Endothelial cell of umbilical vein (primary cell): ENCODE measurements around the gene SHC4. TPM values are rescaled to one million over a fixed set of nuclear protein-coding genes. Genes with fewer than 3 reads are reported as not detected.

Source experiments
- BruUV-seq: library from RNA; stranded (reverse); fragments of 400-500 nt; replicated peaks from 2 replicates; lab custom pipeline; 2021; lab: Mats Ljungman, UMichigan
- CTCF ChIA-PET: fragments of 300-600, 350-600 bp; sonication (Branson Sonifier 250); formaldehyde crosslinking; loops from one replicate; lab custom pipeline; 2021; ENCODE audit warnings: antibody characterized with exemption, inconsistent platforms; lab: Charles Lee
- POLR2A ChIA-PET: fragments of 300-600, 350-600 bp; sonication (Branson Sonifier 250); formaldehyde crosslinking; loops from one replicate; lab custom pipeline; 2021; ENCODE audit warnings: antibody characterized with exemption, inconsistent platforms; lab: Charles Lee
- DNase-seq: peaks from one replicate; pipeline ENCODE4 v3.0.0-alpha.2; 2011; ENCODE audit warnings: low read depth, low spot score
- FAIRE-seq: peaks from 2 replicates; lab custom pipeline; 2011; peaks lifted over from hg19 to GRCh38; lab: Jason Lieb, UNC
- H2AFZ ChIP-seq: 2 replicates; pipeline ENCODE4 v1.6.0; 2012; ENCODE audit warnings: low read depth, low read length, control low read depth, inconsistent platforms
- H3K27ac ChIP-seq: 2 replicates; pipeline ENCODE4 v1.5.1; 2011; ENCODE audit warnings: low read depth, mild to moderate bottlenecking, control low read depth, low read length, moderate library complexity; ENCODE audit not compliant: insufficient read depth
- H3K27me3 ChIP-seq, 2 experiments: 2 replicates each; pipeline versions ENCODE4 v1.6.0 to v1.6.1; 2011; ENCODE audit warnings: low read length in 2 of 2, mixed read lengths in 1 of 2; ENCODE audit not compliant: control insufficient read depth in 2 of 2, insufficient read depth in 2 of 2
- H3K36me3 ChIP-seq, 2 experiments: 2 replicates in 1 of 2; 3 replicates in 1 of 2; pipeline ENCODE4 v1.5.1; 2011; ENCODE audit warnings: low read length in 2 of 2, mild to moderate bottlenecking in 1 of 2, moderate library complexity in 1 of 2; ENCODE audit not compliant: control insufficient read depth in 2 of 2, insufficient read depth in 2 of 2; ENCODE audit errors: extremely low read depth in 1 of 2
- H3K4me1 ChIP-seq: 3 replicates; pipeline ENCODE4 v1.5.1; 2011; ENCODE audit warnings: mild to moderate bottlenecking, low read length; ENCODE audit not compliant: control insufficient read depth, insufficient read depth; ENCODE audit errors: extremely low read depth
- H3K4me2 ChIP-seq: 2 replicates; pipeline ENCODE4 v1.6.1; 2011; ENCODE audit warnings: low read length, control low read depth, mixed read lengths; ENCODE audit not compliant: insufficient read depth
- H3K4me3 ChIP-seq, 3 experiments: fragments of 200-600 bp in 1 of 3; sonication (generic), shearing (Covaris generic) in 1 of 3; replicated peaks in 1 of 3; 2 replicates each; pipeline ENCODE4 v1.5.1; 2011 to 2016; ENCODE audit warnings: control low read depth in 3 of 3, low read length in 3 of 3, mild to moderate bottlenecking in 2 of 3, inconsistent platforms in 1 of 3, low read depth in 1 of 3, moderate library complexity in 1 of 3; ENCODE audit not compliant: insufficient read depth in 1 of 3
- H3K79me2 ChIP-seq: 2 replicates; pipeline ENCODE4 v1.6.0; 2012; ENCODE audit warnings: low read length, inconsistent platforms; ENCODE audit not compliant: control insufficient read depth, insufficient read depth
- H3K9ac ChIP-seq: replicated peaks from 2 replicates; pipeline ENCODE3; 2011; ENCODE audit warnings: low read length, control low read depth; ENCODE audit not compliant: insufficient read depth; ENCODE audit errors: extremely low read depth
- H3K9me1 ChIP-seq: replicated peaks from 3 replicates; pipeline ENCODE4 v1.6.0; 2011; ENCODE audit warnings: mild to moderate bottlenecking, low read length; ENCODE audit not compliant: control insufficient read depth, insufficient read depth; ENCODE audit errors: extremely low read depth
- H3K9me3 ChIP-seq: replicated peaks from 2 replicates; pipeline ENCODE4 v1.5.1; 2012; ENCODE audit warnings: low read length, inconsistent platforms; ENCODE audit not compliant: control insufficient read depth, insufficient read depth
- H4K20me1 ChIP-seq: replicated peaks from 2 replicates; pipeline ENCODE3; 2011; ENCODE audit warnings: mild to moderate bottlenecking, low read length; ENCODE audit not compliant: control insufficient read depth, insufficient read depth; ENCODE audit errors: extremely low read depth
- EZH2 ChIP-seq: IDR thresholded peaks from 2 replicates; pipeline ENCODE4 v1.6.1; 2012; ENCODE audit warnings: borderline replicate concordance, low read depth, mild to moderate bottlenecking, moderate library complexity, low read length, inconsistent platforms; ENCODE audit not compliant: severe bottlenecking
- FOS ChIP-seq: IDR thresholded peaks from 2 replicates; pipeline ENCODE4 v1.6.1; 2011; ENCODE audit warnings: mild to moderate bottlenecking, low read length, moderate library complexity, borderline replicate concordance; ENCODE audit not compliant: insufficient read depth
- GATA2 ChIP-seq: IDR thresholded peaks from 2 replicates; pipeline ENCODE4 v1.7.0; 2011; ENCODE audit warnings: low read depth, mild to moderate bottlenecking, moderate library complexity, mixed read lengths, low read length; ENCODE audit not compliant: insufficient read length, insufficient read depth
- JUN ChIP-seq: IDR thresholded peaks from 2 replicates; pipeline ENCODE4 v1.6.1; 2011; ENCODE audit warnings: borderline replicate concordance, low read depth; ENCODE audit not compliant: insufficient read length, insufficient read depth
- MYC ChIP-seq: IDR thresholded peaks from one replicate; pipeline ENCODE4 v1.6.1; 2011; ENCODE audit warnings: mild to moderate bottlenecking, low read depth, low read length
- POLR2A ChIP-seq: IDR thresholded peaks from 2 replicates; pipeline ENCODE4 v1.6.1; 2012; ENCODE audit warnings: low read depth, mild to moderate bottlenecking, control low read depth, low read length
- POLR2AphosphoS5 ChIP-seq: IDR thresholded peaks from 2 replicates; pipeline ENCODE4 v1.6.1; 2012; ENCODE audit warnings: low read depth, mild to moderate bottlenecking, control low read depth, low read length, moderate library complexity; ENCODE audit not compliant: insufficient read depth
- dilution Hi-C: fragments of 300-500 bp; cut with MboI; formaldehyde crosslinking; loops from one replicate; pipeline ENCODE4 v1.15.0; 2019; ENCODE audit warnings: low sequenced_read_pairs; ENCODE audit not compliant: extremely low pct_ligation_motif_present
- intact Hi-C: fragments of 100-400 bp; cut with micrococcal nuclease; formaldehyde crosslinking; loops from one replicate; pipeline ENCODE4 v1.10.0; 2022
- polyA plus RNA-seq, 4 experiments: library from polyadenylated mRNA; depleted of rRNA in 3 of 4; stranded (reverse) in 3 of 4; unstranded in 1 of 4; fragments of >200 nt; gene quantifications; 2 replicates each; pipeline versions ENCODE4 v1.2.1 to v1.2.3, GENCODE V29; 2011 to 2012; ENCODE audit warnings: missing spikeins in 1 of 4
- total RNA-seq: library from RNA; stranded (reverse); gene quantifications from 2 replicates; pipeline ENCODE4 v1.2.3, GENCODE V29; 2021
- TF ChIP-seq, protein P1 (sequence below), 2 donors: IDR thresholded peaks; 1 replicate in 1 of 2; 2 replicates in 1 of 2; pipeline ENCODE4 v1.5.1; 2011; ENCODE audit warnings: low read length in 2 of 2, mild to moderate bottlenecking in 2 of 2, moderate library complexity in 2 of 2, control low read depth in 1 of 2, inconsistent platforms in 1 of 2, low read depth in 1 of 2; ENCODE audit not compliant: insufficient read depth in 1 of 2; ENCODE audit errors: extremely low read depth in 1 of 2
- TF ChIP-seq, protein P2 (sequence below): IDR thresholded peaks from 2 replicates; pipeline ENCODE4 v1.6.1; 2011; ENCODE audit not compliant: insufficient read depth, insufficient read length

SHC4 gene
- total and polyA plus RNA-seq, 2 donors (not counting 3 experiments of a cell fraction or from before 2014, with no cell fraction given), result 0.20 TPM; not detected in 1

DNA sequence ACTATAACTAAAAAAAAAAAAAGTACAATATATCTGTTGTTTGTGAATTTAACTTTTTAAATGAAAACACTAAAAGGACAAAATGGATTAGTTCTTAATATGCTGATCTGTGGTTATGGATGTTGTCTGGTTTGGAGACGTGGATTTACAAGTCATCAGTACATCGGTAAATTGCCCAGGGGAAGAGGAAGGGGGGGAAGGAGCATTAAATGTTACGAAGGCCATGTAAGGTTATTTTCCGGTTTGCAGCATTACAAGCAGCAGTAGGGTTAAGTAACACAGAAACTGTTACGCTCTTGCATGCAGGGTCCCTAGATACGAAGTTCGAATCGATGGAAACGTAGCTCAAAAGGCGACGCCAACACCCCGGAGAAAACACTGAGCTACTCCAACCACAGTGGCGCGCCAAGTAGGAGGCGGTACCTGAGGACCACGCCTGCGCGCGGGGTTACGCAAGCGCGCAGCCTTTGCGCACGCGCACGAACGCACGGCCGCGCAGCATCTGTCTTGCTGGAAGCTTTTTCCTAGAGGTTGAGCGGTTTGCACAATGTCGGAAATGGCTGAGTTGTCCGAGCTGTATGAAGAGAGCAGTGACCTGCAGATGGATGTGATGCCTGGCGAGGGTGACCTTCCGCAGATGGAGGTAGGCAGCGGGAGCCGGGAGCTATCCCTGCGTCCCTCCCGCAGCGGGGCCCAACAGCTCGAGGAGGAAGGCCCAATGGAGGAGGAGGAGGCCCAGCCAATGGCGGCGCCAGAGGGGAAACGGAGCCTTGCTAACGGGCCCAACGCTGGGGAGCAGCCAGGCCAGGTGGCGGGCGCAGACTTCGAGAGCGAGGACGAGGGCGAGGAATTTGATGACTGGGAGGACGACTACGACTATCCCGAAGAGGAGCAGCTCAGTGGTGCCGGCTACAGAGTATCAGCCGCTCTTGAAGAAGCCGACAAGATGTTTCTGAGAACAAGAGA, 85.8 kb downstream of the SHC4 start, which contains the start of gene EID1:
TSS of gene EID1 (plus strand) at position 505 of the 966 bp plus-strand sequence. CDS start at position 548, 43 bp downstream.
- Histone ChIP-seq H3K9me1 (no peaks in the 10 kb centered on the region), H3K27ac (peak within 1 kb of the TSS; percentile 29), H2AFZ (peak within 1 kb of the TSS; percentile 88), H4K20me1 (no peaks in the 10 kb centered on the region), H3K9me3 (no peaks in the 10 kb centered on the region), H3K27me3 (peaks cover under 1 to 7% of the 10 kb centered on the region in 2 experiments), H3K4me1 (peaks cover 13% of the 10 kb centered on the region), H3K79me2 (peaks cover 18% of the 10 kb centered on the region), H3K4me3 (peak within 1 kb of the TSS; percentile 25 to 86 (median 67)), H3K9ac (peak within 1 kb of the TSS; percentile 86), H3K4me2 (peak within 1 kb of the TSS; percentile 90), H3K36me3 (no peaks in the 10 kb centered on the region)
- BruUV-seq, result TSS peak; percentile 79
- CTCF ChIA-PET, result interaction anchor here (0.7 to 2.0 kb wide), 17 partner anchors 9 to 1268 kb away, joined by 3 to 26 read pairs (median 4); partner anchors contain the start of gene SHC4
- DNase-seq, result peak; percentile 97
- peak; percentile 91 for FAIRE-seq
- POLR2A ChIA-PET, result interaction anchor here (0.6 to 1.3 kb wide), 4 partner anchors 39 to 541 kb away, joined by 3 to 5 read pairs (median 4); partner anchors contain the start of gene SHC4
- TF ChIP-seq JUN (no peak), POLR2AphosphoS5 (peak; percentile 79), POLR2A (peak; percentile 86), GATA2 (no peak), FOS (no peak), MYC (no peak), EZH2 (no peak)
- TF ChIP-seq, protein P1, sequence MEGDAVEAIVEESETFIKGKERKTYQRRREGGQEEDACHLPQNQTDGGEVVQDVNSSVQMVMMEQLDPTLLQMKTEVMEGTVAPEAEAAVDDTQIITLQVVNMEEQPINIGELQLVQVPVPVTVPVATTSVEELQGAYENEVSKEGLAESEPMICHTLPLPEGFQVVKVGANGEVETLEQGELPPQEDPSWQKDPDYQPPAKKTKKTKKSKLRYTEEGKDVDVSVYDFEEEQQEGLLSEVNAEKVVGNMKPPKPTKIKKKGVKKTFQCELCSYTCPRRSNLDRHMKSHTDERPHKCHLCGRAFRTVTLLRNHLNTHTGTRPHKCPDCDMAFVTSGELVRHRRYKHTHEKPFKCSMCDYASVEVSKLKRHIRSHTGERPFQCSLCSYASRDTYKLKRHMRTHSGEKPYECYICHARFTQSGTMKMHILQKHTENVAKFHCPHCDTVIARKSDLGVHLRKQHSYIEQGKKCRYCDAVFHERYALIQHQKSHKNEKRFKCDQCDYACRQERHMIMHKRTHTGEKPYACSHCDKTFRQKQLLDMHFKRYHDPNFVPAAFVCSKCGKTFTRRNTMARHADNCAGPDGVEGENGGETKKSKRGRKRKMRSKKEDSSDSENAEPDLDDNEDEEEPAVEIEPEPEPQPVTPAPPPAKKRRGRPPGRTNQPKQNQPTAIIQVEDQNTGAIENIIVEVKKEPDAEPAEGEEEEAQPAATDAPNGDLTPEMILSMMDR (IDR thresholded peaks at IDR 0.05; ENCODE audit: extremely low read depth in 1 of 2, insufficient read depth in 1 of 2, low read depth in 1 of 2, low read length in 2 of 2), result no peak
- TF ChIP-seq, protein P2, sequence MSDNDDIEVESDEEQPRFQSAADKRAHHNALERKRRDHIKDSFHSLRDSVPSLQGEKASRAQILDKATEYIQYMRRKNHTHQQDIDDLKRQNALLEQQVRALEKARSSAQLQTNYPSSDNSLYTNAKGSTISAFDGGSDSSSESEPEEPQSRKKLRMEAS, result no peak
- dilution Hi-C loops (no loop called here), intact Hi-C loops (loop anchor here (1.0 to 10.0 kb wide), 5 partner anchors 67 to 1477 kb away; partner anchors contain the start of genes CEP152, GABPB1, SECISBP2L and SHC4)
